ENCODE results near the gene DRD2. TPM values are rescaled to one million over a fixed set of nuclear protein-coding genes. Genes with fewer than 3 reads are reported as not detected.

DRD2 gene
- total and polyA plus RNA-seq, 12 donors: 0.01 to 0.09 TPM; not detected in 10

DNA sequence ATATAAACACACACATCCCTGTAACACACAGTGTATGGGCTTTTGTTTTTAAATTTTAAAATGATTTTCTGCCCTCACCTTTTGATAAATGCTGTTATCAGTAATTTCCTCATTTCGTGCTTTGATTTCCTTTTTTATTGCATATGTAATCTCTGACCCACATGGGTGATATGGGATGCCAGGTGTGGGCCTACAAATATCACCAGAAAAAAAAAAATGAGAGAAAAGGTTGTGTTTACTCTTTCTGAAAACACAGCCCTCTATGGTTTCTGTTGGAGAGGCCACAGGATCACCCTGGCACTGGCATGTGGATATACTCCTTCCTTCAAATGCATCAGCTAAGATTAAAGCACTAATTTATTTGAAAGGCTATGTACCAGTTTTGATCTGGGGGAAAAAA is 17.0 kb downstream of the DRD2 start:
- H3K4me3 ChIP-seq: no peak overlapping the region
- DNase-seq (no peak), ATAC-seq (no peak)
- H3K36me3 ChIP-seq: no peaks in the 10 kb centered on the region
- 63 to 68% methylated on average over 1 of the region's 1 CpG for WGBS, 2 donors
- peaks cover 0 to 32% (median 12%) of the 10 kb centered on the region in 7 donors for H3K27me3 ChIP-seq
- intact Hi-C loops (cut with DNase I): no loop called here
- H3K9me3 ChIP-seq: no peaks in the 10 kb centered on the region
- no peak overlapping the region for H3K27ac ChIP-seq
- TF ChIP-seq, protein P1, sequence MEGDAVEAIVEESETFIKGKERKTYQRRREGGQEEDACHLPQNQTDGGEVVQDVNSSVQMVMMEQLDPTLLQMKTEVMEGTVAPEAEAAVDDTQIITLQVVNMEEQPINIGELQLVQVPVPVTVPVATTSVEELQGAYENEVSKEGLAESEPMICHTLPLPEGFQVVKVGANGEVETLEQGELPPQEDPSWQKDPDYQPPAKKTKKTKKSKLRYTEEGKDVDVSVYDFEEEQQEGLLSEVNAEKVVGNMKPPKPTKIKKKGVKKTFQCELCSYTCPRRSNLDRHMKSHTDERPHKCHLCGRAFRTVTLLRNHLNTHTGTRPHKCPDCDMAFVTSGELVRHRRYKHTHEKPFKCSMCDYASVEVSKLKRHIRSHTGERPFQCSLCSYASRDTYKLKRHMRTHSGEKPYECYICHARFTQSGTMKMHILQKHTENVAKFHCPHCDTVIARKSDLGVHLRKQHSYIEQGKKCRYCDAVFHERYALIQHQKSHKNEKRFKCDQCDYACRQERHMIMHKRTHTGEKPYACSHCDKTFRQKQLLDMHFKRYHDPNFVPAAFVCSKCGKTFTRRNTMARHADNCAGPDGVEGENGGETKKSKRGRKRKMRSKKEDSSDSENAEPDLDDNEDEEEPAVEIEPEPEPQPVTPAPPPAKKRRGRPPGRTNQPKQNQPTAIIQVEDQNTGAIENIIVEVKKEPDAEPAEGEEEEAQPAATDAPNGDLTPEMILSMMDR (IDR thresholded peaks at IDR 0.05): no peak
- no peaks in the 10 kb centered on the region for H3K4me1 ChIP-seq

DNA sequence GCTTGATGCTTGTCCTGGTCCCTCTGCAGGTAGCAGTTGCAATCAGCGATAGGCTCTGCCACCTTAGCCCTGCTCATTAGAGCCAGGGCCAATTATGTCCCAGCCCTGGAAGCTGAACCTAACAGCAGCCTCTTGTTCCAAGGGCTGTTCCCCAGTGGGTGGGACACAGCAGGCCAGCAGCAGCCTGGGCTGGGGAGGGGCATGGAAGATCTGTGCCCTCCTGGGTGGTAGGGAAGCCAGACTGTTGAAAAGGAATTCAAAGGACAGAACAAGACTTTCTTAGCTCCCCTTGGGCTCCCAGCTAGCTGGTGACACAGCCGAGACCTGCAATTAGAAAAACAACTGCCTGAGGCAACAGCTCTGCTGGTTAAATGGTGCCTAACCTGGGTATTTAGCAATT is 17.4 kb downstream of the DRD2 start:
- 55 to 64% methylated on average over 2 of the region's 2 CpGs for WGBS, 2 donors
- Histone ChIP-seq H3K27ac (no peak overlapping the region), H3K4me1 (no peaks in the 10 kb centered on the region), H3K4me3 (no peak overlapping the region), H3K9me3 (no peaks in the 10 kb centered on the region), H3K36me3 (no peaks in the 10 kb centered on the region), H3K27me3 (peaks cover 0 to 29% (median 12%) of the 10 kb centered on the region in 7 donors)
- DNase-seq (no peak), ATAC-seq (no peak)
- TF ChIP-seq, protein P1 (IDR thresholded peaks at IDR 0.05): no peak
- intact Hi-C loops (cut with DNase I): no loop called here

DNA sequence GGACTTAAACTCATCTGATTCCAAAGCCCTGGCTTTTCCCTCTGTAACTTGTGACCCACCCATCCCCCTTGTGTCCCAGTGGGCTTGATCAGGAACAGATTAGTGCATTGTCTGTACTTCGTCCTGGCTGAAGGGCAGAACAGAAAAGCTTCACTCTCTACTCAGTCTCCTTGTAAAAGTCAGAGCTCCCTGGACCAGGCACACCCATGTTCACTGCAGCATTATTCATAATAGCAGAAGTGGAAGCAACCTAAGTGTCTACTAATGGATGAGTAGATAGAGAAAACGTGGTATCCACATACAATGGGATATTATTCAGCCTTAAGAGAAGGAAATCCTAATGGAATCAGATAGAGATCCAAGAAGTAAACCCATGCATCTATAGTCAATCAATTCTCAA is 20.7 kb downstream of the DRD2 start:
- intact Hi-C loops (cut with DNase I): no loop called here
- Histone ChIP-seq H3K4me3 (no peak overlapping the region), H3K27me3 (peaks cover 0 to 19% (median 0%) of the 10 kb centered on the region in 7 donors), H3K27ac (no peak overlapping the region), H3K9me3 (no peaks in the 10 kb centered on the region), H3K36me3 (no peaks in the 10 kb centered on the region), H3K4me1 (no peaks in the 10 kb centered on the region)
- TF ChIP-seq, protein P1 (IDR thresholded peaks at IDR 0.05): no peak
- DNase-seq (no peak), ATAC-seq (no peak)
- WGBS, 2 donors: 50% methylated on average over 2 of the region's 2 CpGs

DNA sequence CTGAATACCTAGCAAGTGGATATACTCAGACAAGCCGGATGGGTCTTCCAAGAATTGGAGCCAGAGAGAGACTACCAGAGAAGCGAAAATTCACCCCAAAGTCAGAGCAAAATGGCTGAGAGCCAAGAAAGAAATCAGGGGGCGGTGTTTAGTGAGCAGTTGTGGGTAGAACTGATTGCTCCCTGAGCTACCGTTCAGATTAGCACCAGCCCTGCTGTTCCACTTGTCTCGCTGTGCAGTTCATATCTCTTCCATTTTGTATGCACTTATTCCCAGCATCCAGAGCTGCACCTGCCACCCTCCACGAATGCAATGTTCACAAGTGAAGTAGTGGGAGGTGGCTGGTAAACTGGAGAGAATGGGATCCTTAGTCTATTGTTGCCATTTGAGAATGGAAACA is 25.5 kb downstream of the DRD2 start:
- no peak overlapping the region for H3K4me3 ChIP-seq
- intact Hi-C loops (cut with DNase I): no loop called here
- H3K4me1 ChIP-seq: peaks cover 0 to 2% (median 0%) of the 10 kb centered on the region in 9 donors
- DNase-seq: no peak
- peaks cover 0 to 33% (median 1%) of the 10 kb centered on the region in 7 donors for H3K27me3 ChIP-seq
- TF ChIP-seq, protein P1 (IDR thresholded peaks at IDR 0.05): no peak
- 74 to 81% methylated on average over 6 of the region's 6 CpGs for WGBS, 2 donors
- no peaks in the 10 kb centered on the region for H3K9me3 ChIP-seq
- H3K27ac ChIP-seq: no peak overlapping the region
- no peak for ATAC-seq
- no peaks in the 10 kb centered on the region for H3K36me3 ChIP-seq

Measured in heart right ventricle (tissue), 16 donors.